A673 (cell line): ENCODE measurements around the gene GRIN2A.

Source experiments
- EZH2 ChIP-seq: fragments of 200-600 bp; sonication (generic); IDR thresholded peaks from 2 replicates; pipeline ENCODE4 v1.6.1; 2017; ENCODE audit warnings: borderline replicate concordance, low read depth, mild to moderate bottlenecking, mixed read lengths, antibody characterized with exemption, low read length; ENCODE audit not compliant: poor library complexity, severe bottlenecking
- TF ChIP-seq, protein P1 (sequence below): fragments of 300-800, 200-600 bp; sonication (generic); conservative IDR thresholded peaks from 2 replicates; pipeline ENCODE4 v1.5.1; 2017; ENCODE audit warnings: low read depth, mild to moderate bottlenecking, antibody characterized with exemption, low read length, moderate library complexity, mixed read lengths

DNA sequence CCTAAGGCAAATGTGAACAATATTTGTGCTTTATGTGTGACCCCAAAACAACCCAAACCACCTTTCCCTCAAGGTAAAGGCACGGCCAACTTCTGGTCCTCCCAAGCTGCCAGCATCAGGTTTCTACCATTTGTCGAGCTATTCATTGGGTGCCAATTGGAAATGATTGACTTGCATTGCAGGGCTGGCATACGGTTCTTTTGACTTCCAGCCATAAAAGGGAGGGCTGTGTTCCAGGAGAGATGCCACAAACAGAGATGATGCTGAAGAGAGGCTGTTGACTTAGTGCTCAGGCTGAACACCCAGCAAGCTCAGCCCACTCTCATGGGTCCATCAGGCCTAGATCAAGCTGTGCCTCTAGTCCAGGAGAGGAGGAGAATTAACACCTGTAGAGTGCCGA, 252.4 kb downstream of the GRIN2A start:
- TF ChIP-seq, protein P1, sequence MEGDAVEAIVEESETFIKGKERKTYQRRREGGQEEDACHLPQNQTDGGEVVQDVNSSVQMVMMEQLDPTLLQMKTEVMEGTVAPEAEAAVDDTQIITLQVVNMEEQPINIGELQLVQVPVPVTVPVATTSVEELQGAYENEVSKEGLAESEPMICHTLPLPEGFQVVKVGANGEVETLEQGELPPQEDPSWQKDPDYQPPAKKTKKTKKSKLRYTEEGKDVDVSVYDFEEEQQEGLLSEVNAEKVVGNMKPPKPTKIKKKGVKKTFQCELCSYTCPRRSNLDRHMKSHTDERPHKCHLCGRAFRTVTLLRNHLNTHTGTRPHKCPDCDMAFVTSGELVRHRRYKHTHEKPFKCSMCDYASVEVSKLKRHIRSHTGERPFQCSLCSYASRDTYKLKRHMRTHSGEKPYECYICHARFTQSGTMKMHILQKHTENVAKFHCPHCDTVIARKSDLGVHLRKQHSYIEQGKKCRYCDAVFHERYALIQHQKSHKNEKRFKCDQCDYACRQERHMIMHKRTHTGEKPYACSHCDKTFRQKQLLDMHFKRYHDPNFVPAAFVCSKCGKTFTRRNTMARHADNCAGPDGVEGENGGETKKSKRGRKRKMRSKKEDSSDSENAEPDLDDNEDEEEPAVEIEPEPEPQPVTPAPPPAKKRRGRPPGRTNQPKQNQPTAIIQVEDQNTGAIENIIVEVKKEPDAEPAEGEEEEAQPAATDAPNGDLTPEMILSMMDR = no peak
- no peak for TF ChIP-seq EZH2
